PC-9 (cell line): ENCODE measurements around the gene DPYSL4. TPM values are rescaled to one million over a fixed set of nuclear protein-coding genes. Genes with fewer than 3 reads are reported as not detected.

Source experiments
- BruUV-seq: library from RNA; stranded (reverse); fragments of 400-500 nt; replicated peaks from 2 replicates; lab custom pipeline; 2021; lab: Mats Ljungman, UMichigan
- CTCF ChIA-PET: fragments of 300-600 bp; sonication (Branson Sonifier 250); formaldehyde crosslinking; loops from one replicate; lab custom pipeline; 2022; ENCODE audit warnings: antibody characterized with exemption; lab: Charles Lee
- POLR2A ChIA-PET: fragments of 300-600 bp; sonication (Branson Sonifier 250); formaldehyde crosslinking; loops from one replicate; lab custom pipeline; 2022; ENCODE audit warnings: antibody characterized with exemption; ENCODE audit not compliant: unreplicated experiment; lab: Charles Lee
- DNase-seq, 2 experiments: peaks; one replicate each; pipeline versions ENCODE4 v3.0.0 to v3.0.0-alpha.2; 2015 to 2022; ENCODE audit warnings: mixed read lengths in 1 of 2
- H2AFZ ChIP-seq: fragments of 200-600 bp; sonication (generic); 2 replicates; pipeline ENCODE4 v1.8.1; 2017; ENCODE audit warnings: antibody characterized with exemption
- H3F3A ChIP-seq: fragments of 200-600 bp; sonication (generic); 2 replicates; pipeline ENCODE4 v1.8.1; 2017; ENCODE audit warnings: antibody characterized with exemption, mild to moderate bottlenecking, low read depth; ENCODE audit not compliant: insufficient read depth
- H3K27ac ChIP-seq: fragments of 200-600 bp; sonication (generic); 2 replicates; pipeline ENCODE4 v1.6.1; 2016; ENCODE audit warnings: mixed run types
- H3K27me3 ChIP-seq: fragments of 200-600 bp; sonication (generic); 2 replicates; pipeline ENCODE4 v1.6.1; 2016; ENCODE audit warnings: low read depth, mixed run types; ENCODE audit not compliant: insufficient read depth
- H3K36me3 ChIP-seq: fragments of 200-600 bp; sonication (generic); 2 replicates; pipeline ENCODE4 v1.6.1; 2016; ENCODE audit warnings: low read depth, mixed run types
- H3K4me1 ChIP-seq: fragments of 200-600 bp; sonication (generic); replicated peaks from 2 replicates; pipeline ENCODE4 v1.6.1; 2016; ENCODE audit warnings: mixed run types; ENCODE audit not compliant: insufficient read depth
- H3K4me2 ChIP-seq: fragments of 200-600 bp; sonication (generic); 2 replicates; pipeline ENCODE4 v1.6.1; 2017; ENCODE audit warnings: mixed run types
- H3K4me3 ChIP-seq: fragments of 200-600 bp; sonication (generic); 2 replicates; pipeline ENCODE4 v1.6.1; 2016; ENCODE audit warnings: mixed run types
- H3K79me2 ChIP-seq: fragments of 200-600 bp; sonication (generic); 2 replicates; pipeline ENCODE4 v1.6.1; 2017; ENCODE audit warnings: low read depth, mixed run types
- H3K9me2 ChIP-seq: fragments of 200-600 bp; sonication (generic); 2 replicates; pipeline ENCODE4 v1.8.1; 2017; ENCODE audit warnings: mild to moderate bottlenecking; ENCODE audit not compliant: insufficient read depth
- H3K9me3 ChIP-seq: fragments of 200-600 bp; sonication (generic); 2 replicates; pipeline ENCODE4 v1.8.1; 2016; ENCODE audit warnings: low read depth; ENCODE audit not compliant: insufficient read depth
- H4K20me1 ChIP-seq: fragments of 200-600 bp; sonication (generic); 2 replicates; pipeline ENCODE4 v1.8.1; 2017; ENCODE audit not compliant: insufficient read depth
- CTCF ChIP-seq: fragments of 200-600 bp; sonication (generic); conservative IDR thresholded peaks from 2 replicates; pipeline ENCODE4 v1.6.1; 2017; ENCODE audit warnings: mixed run types, antibody characterized with exemption, mild to moderate bottlenecking, moderate library complexity
- EZH2 ChIP-seq: fragments of 200-600 bp; sonication (generic); IDR thresholded peaks from 2 replicates; pipeline ENCODE4 v1.8.0; 2017; ENCODE audit warnings: antibody characterized with exemption, low read depth
- intact Hi-C: fragments of 100-400 bp; cut with micrococcal nuclease; formaldehyde crosslinking; loops from one replicate; pipeline ENCODE4 v1.10.0; 2022; ENCODE audit not compliant: unreplicated experiment
- total RNA-seq: library from RNA; stranded (reverse); gene quantifications from 2 replicates; pipeline ENCODE4 v1.2.3, GENCODE V29; 2021

DPYSL4 gene
- total RNA-seq, 1 experiment from 2014 or later = 4.8 TPM

- POLR2A ChIA-PET = no interaction called here
- no peaks in the 10 kb centered on the region for H3K9me2 ChIP-seq
These were observed 23.3 kb downstream of the DPYSL4 start for GRCh38 chr10:132209978-132210530.

GRCh38 chr10:132210766-132211165, 24.0 kb downstream of the DPYSL4 start:
- Histone ChIP-seq H3K9me2 (no peaks in the 10 kb centered on the region), H3K9me3 (no peaks in the 10 kb centered on the region), H3K4me1 (no peaks in the 10 kb centered on the region), H3K36me3 (no peaks in the 10 kb centered on the region), H3K27ac (no peak overlapping the region), H3K27me3 (no peaks in the 10 kb centered on the region), H4K20me1 (no peaks in the 10 kb centered on the region), H3F3A (no peaks in the 10 kb centered on the region), H3K4me2 (no peak overlapping the region), H2AFZ (no peak overlapping the region), H3K4me3 (no peak overlapping the region), H3K79me2 (no peaks in the 10 kb centered on the region)
- BruUV-seq = no TSS peak
- intact Hi-C loops = no loop called here
- no peak for DNase-seq
- TF ChIP-seq CTCF = no peak
- no peak for TF ChIP-seq EZH2
- ChIA-PET CTCF (interaction anchor here (0.6 kb wide), 1 partner anchor 60 kb away, joined by 3 read pairs; no protein-coding TSS in a partner anchor), POLR2A (no interaction called here)

More at GRCh38 chr10:132209978-132210530, 23.3 kb downstream of the DPYSL4 start:
- Histone ChIP-seq H3K27ac (no peak overlapping the region), H3K4me3 (no peak overlapping the region), H3F3A (no peaks in the 10 kb centered on the region), H3K27me3 (no peaks in the 10 kb centered on the region), H4K20me1 (no peaks in the 10 kb centered on the region), H2AFZ (no peak overlapping the region), H3K79me2 (no peaks in the 10 kb centered on the region), H3K9me3 (no peaks in the 10 kb centered on the region), H3K4me2 (no peak overlapping the region), H3K4me1 (no peaks in the 10 kb centered on the region), H3K36me3 (no peaks in the 10 kb centered on the region)
- DNase-seq = no peak
- intact Hi-C loops = no loop called here
- no peak for TF ChIP-seq EZH2
- no peak for TF ChIP-seq CTCF
- no TSS peak for BruUV-seq
- CTCF ChIA-PET = interaction anchor here (0.6 kb wide), 1 partner anchor 60 kb away, joined by 3 read pairs; no protein-coding TSS in a partner anchor

GRCh38 chr10:132211246-132211645, 24.5 kb downstream of the DPYSL4 start:
- H4K20me1 ChIP-seq = no peaks in the 10 kb centered on the region
- H3K27ac ChIP-seq = no peak overlapping the region
- H3K9me2 ChIP-seq = no peaks in the 10 kb centered on the region
- TF ChIP-seq CTCF (no peak), EZH2 (no peak)
- no peak overlapping the region for H3K4me2 ChIP-seq
- no peaks in the 10 kb centered on the region for H3F3A ChIP-seq
- ChIA-PET POLR2A (no interaction called here), CTCF (no interaction called here)
- no peaks in the 10 kb centered on the region for H3K79me2 ChIP-seq
- no peak overlapping the region for H2AFZ ChIP-seq
- no peaks in the 10 kb centered on the region for H3K9me3 ChIP-seq
- no peaks in the 10 kb centered on the region for H3K27me3 ChIP-seq
- BruUV-seq = no TSS peak
- intact Hi-C loops = no loop called here
- H3K4me3 ChIP-seq = no peak overlapping the region
- no peak for DNase-seq
- no peaks in the 10 kb centered on the region for H3K4me1 ChIP-seq
- no peaks in the 10 kb centered on the region for H3K36me3 ChIP-seq
